SK-N-SH (cell line): ENCODE measurements around the gene SPAM1.

Experiments used
- TF ChIP-seq, protein P1 (sequence below): IDR thresholded peaks from 2 replicates; pipeline ENCODE4 v1.4.0; 2012; ENCODE audit warnings: low read depth
- TF ChIP-seq, protein P2 (sequence below): fragments of 200-600 bp; sonication (generic); IDR thresholded peaks from 2 replicates; pipeline ENCODE4 v1.6.1; 2017; ENCODE audit warnings: antibody characterized with exemption, mild to moderate bottlenecking, moderate library complexity

DNA sequence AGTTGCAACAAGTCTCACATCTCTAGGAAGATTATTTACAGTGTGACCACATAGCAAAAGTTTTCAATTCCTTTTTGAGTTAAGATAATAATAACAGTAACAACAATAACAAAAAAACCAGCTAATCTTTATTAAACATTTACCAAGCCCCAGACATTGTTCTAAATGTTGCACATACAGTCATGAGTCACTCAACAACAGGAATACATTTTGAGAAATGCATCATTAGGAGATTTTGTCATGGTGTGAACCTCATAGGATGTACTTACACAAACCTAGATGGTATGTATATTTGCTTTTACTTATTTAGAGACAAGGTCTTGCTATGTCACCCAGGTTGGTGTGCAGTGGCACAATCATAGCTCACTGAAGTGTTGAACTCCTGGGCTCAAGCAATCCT lies 52.0 kb downstream of the SPAM1 start:
- TF ChIP-seq, protein P1, sequence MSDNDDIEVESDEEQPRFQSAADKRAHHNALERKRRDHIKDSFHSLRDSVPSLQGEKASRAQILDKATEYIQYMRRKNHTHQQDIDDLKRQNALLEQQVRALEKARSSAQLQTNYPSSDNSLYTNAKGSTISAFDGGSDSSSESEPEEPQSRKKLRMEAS: no peak
- TF ChIP-seq, protein P2, sequence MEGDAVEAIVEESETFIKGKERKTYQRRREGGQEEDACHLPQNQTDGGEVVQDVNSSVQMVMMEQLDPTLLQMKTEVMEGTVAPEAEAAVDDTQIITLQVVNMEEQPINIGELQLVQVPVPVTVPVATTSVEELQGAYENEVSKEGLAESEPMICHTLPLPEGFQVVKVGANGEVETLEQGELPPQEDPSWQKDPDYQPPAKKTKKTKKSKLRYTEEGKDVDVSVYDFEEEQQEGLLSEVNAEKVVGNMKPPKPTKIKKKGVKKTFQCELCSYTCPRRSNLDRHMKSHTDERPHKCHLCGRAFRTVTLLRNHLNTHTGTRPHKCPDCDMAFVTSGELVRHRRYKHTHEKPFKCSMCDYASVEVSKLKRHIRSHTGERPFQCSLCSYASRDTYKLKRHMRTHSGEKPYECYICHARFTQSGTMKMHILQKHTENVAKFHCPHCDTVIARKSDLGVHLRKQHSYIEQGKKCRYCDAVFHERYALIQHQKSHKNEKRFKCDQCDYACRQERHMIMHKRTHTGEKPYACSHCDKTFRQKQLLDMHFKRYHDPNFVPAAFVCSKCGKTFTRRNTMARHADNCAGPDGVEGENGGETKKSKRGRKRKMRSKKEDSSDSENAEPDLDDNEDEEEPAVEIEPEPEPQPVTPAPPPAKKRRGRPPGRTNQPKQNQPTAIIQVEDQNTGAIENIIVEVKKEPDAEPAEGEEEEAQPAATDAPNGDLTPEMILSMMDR: no peak
